Thoracic aorta (tissue), 2 donors: ENCODE results near the gene SIK2. TPM values are rescaled to one million over a fixed set of nuclear protein-coding genes. Genes with fewer than 3 reads are reported as not detected.

Source experiments
- ATAC-seq: fragments of 150-250 bp; one replicate; pipeline ENCODE4 v1.8.0; 2017; ENCODE audit warnings: low read depth; ENCODE audit not compliant: insufficient number of reproducible peaks, low FRiP score
- DNase-seq: peaks from one replicate; pipeline ENCODE4 v3.0.0-alpha.2; 2020; ENCODE audit warnings: low spot score
- H3K27ac ChIP-seq, 2 donors: fragments of 200-600 bp; sonication (generic); 1 replicate in 1 of 2; 2 replicates in 1 of 2; pipeline ENCODE4 v1.5.1; 2016; ENCODE audit warnings: mild to moderate bottlenecking in 2 of 2, moderate library complexity in 2 of 2
- H3K27me3 ChIP-seq: fragments of 200-600 bp; sonication (generic); replicated peaks from 2 replicates; pipeline ENCODE4 v1.6.0; 2016; ENCODE audit warnings: mild to moderate bottlenecking; ENCODE audit not compliant: insufficient read depth
- H3K36me3 ChIP-seq: fragments of 200-600 bp; sonication (generic); one replicate; pipeline ENCODE4 v1.5.1; 2016
- H3K4me1 ChIP-seq, 2 donors: fragments of 200-600 bp; sonication (generic); 1 replicate in 1 of 2; 2 replicates in 1 of 2; pipeline versions ENCODE4 v1.5.1 to v1.6.0; 2016; ENCODE audit warnings: low read depth in 2 of 2, mild to moderate bottlenecking in 1 of 2; ENCODE audit not compliant: control insufficient read depth in 1 of 2
- H3K4me3 ChIP-seq: fragments of 200-600 bp; sonication (generic); 2 replicates; pipeline ENCODE4 v1.5.1; 2016; ENCODE audit warnings: mild to moderate bottlenecking
- H3K9me3 ChIP-seq: fragments of 200-600 bp; sonication (generic); 2 replicates; pipeline ENCODE4 v1.5.1; 2016
- CTCF ChIP-seq: fragments of 200-600 bp; sonication (generic); IDR thresholded peaks from one replicate; pipeline ENCODE4 v1.5.1; 2019; ENCODE audit warnings: antibody characterized with exemption
- total RNA-seq, 2 donors: library from RNA; depleted of rRNA; stranded (reverse); fragments of >200 nt; gene quantifications; one replicate each; pipeline versions ENCODE4 v1.1.0 to v1.2.3, GENCODE V29; 2016

The SIK2 gene
- total RNA-seq, 2 donors from 2014 or later: 9.9 to 15.0 TPM

GRCh38 chr11:111634981-111635705 is 32.9 kb downstream of the SIK2 start:
- TF ChIP-seq CTCF: no peak
- Histone ChIP-seq H3K4me3 (no peak overlapping the region), H3K4me1 (peaks cover 11 to 32% of the 10 kb centered on the region in 2 donors), H3K9me3 (no peaks in the 10 kb centered on the region), H3K27me3 (no peaks in the 10 kb centered on the region), H3K36me3 (no peaks in the 10 kb centered on the region), H3K27ac (peak overlapping the region; percentile 36 to 48)
- DNase-seq (no peak), ATAC-seq (no peak)

- H3K4me1 ChIP-seq: peaks cover 11 to 32% of the 10 kb centered on the region in 2 donors
- peak overlapping the region; percentile 36 to 48 for H3K27ac ChIP-seq
- TF ChIP-seq CTCF: no peak
- no peaks in the 10 kb centered on the region for H3K27me3 ChIP-seq
- no peaks in the 10 kb centered on the region for H3K9me3 ChIP-seq
- peak; percentile 48 for ATAC-seq
- DNase-seq: no peak
- H3K36me3 ChIP-seq: no peaks in the 10 kb centered on the region
- no peak overlapping the region for H3K4me3 ChIP-seq
These were observed 33.4 kb downstream of the SIK2 start for GRCh38 chr11:111635706-111636045.

GRCh38 chr11:111637885-111638284 is 35.6 kb downstream of the SIK2 start:
- no peak overlapping the region for H3K4me3 ChIP-seq
- no peak for DNase-seq
- no peaks in the 10 kb centered on the region for H3K36me3 ChIP-seq
- H3K4me1 ChIP-seq: peaks cover 13 to 32% of the 10 kb centered on the region in 2 donors
- no peak for ATAC-seq
- H3K27ac ChIP-seq: no peak overlapping the region
- no peak for TF ChIP-seq CTCF
- H3K27me3 ChIP-seq: no peaks in the 10 kb centered on the region
- H3K9me3 ChIP-seq: no peaks in the 10 kb centered on the region

GRCh38 chr11:111639226-111639925 is 37.1 kb downstream of the SIK2 start:
- no peaks in the 10 kb centered on the region for H3K36me3 ChIP-seq
- no peak for TF ChIP-seq CTCF
- no peaks in the 10 kb centered on the region for H3K9me3 ChIP-seq
- H3K27ac ChIP-seq: no peak overlapping the region
- DNase-seq (no peak), ATAC-seq (no peak)
- H3K4me3 ChIP-seq: no peak overlapping the region
- H3K27me3 ChIP-seq: no peaks in the 10 kb centered on the region
- H3K4me1 ChIP-seq: peaks cover 13 to 32% of the 10 kb centered on the region in 2 donors

- ATAC-seq (no peak), DNase-seq (no peak)
- H3K36me3 ChIP-seq: no peaks in the 10 kb centered on the region
- no peak overlapping the region for H3K27ac ChIP-seq
- no peaks in the 10 kb centered on the region for H3K9me3 ChIP-seq
- no peak for TF ChIP-seq CTCF
- H3K27me3 ChIP-seq: no peaks in the 10 kb centered on the region
- H3K4me1 ChIP-seq: peaks cover 13 to 21% of the 10 kb centered on the region in 2 donors
- H3K4me3 ChIP-seq: no peak overlapping the region
These were observed 39.2 kb downstream of the SIK2 start for GRCh38 chr11:111641339-111642015.
